Thyroid gland (tissue), 4 donors: Measurements from ENCODE around the gene BAHCC1.

Source experiments
- CTCF ChIP-seq, 6 experiments: fragments of 200-600 bp in 3 of 6; fragments of 450-650 bp in 3 of 6; sonication (generic) in 3 of 6; IDR thresholded peaks; one replicate each; pipeline ENCODE4 v1.5.1; 2016 to 2019; ENCODE audit warnings: antibody characterized with exemption in 6 of 6, mild to moderate bottlenecking in 2 of 6, inconsistent platforms in 1 of 6, moderate library complexity in 1 of 6
- POLR2A ChIP-seq, 2 donors: fragments of 450-650 bp; IDR thresholded peaks; one replicate each; pipeline ENCODE4 v1.6.1; 2017; ENCODE audit warnings: antibody characterized with exemption in 2 of 2, mild to moderate bottlenecking in 2 of 2, moderate library complexity in 1 of 2

DNA sequence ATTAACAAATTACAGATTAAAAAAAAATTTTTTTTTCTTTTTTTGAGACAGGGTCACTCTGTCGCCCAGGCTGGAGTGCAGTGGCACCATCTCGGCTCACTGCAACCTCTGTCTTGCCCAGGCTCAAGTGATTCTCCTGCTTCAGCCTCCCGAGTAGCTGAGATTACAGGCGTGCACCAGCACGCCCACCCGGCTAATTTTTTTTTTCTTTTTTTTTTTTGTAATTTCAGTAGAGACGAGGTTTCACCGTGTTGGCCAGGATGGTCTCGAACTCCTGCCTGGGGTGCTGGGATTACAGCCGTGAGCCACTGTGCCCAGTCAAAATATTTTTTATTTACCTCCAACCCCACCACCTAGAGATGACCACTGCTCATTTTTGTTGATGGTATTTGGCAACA, 91.8 kb downstream of the BAHCC1 start:
- TF ChIP-seq CTCF (IDR thresholded peaks at IDR 0.05) (no peak), POLR2A (IDR thresholded peaks at IDR 0.05) (no peak)
